SH-SY5Y (cell line): Measurements from ENCODE around the gene PLSCR3.

ENCODE experiments used
- GATA2 ChIP-seq: IDR thresholded peaks from 2 replicates; pipeline ENCODE4 v1.6.1; 2011; ENCODE audit warnings: mild to moderate bottlenecking, low read depth, low read length
- GATA3 ChIP-seq: IDR thresholded peaks from 2 replicates; pipeline ENCODE4 v1.6.1; 2011; ENCODE audit warnings: low read depth, mild to moderate bottlenecking, low read length, moderate library complexity

Gene PLSCR3

GRCh38 chr17:7417056-7417655 lies 22.8 kb upstream of the PLSCR3 start:
- TF ChIP-seq GATA3 (no peak), GATA2 (no peak)

- TF ChIP-seq GATA3 (no peak), GATA2 (no peak)
These were observed 22.0 kb upstream of the PLSCR3 start for GRCh38 chr17:7416323-7416722.

DNA sequence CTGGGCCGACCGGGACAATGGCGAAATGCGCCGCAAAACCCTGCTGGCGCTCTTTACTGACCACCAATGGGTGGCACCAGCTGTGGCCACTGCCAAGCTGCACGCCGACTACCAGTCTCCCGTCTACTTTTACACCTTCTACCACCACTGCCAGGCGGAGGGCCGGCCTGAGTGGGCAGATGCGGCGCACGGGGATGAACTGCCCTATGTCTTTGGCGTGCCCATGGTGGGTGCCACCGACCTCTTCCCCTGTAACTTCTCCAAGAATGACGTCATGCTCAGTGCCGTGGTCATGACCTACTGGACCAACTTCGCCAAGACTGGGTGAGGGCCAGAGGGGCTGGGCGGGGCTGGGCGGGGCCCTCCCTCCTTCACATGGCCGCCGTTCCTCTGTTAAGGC lies 21.5 kb upstream of the PLSCR3 start:
- TF ChIP-seq GATA3 (no peak), GATA2 (no peak)

- no peak for TF ChIP-seq GATA3
- no peak for TF ChIP-seq GATA2
These were observed 20.5 kb upstream of the PLSCR3 start for GRCh38 chr17:7414837-7415236.

- TF ChIP-seq GATA3 (no peak), GATA2 (no peak)
These were observed 19.1 kb upstream of the PLSCR3 start for GRCh38 chr17:7413346-7413985.

- TF ChIP-seq GATA2 (no peak), GATA3 (no peak)
These were observed 17.1 kb upstream of the PLSCR3 start for GRCh38 chr17:7411427-7411750.

DNA sequence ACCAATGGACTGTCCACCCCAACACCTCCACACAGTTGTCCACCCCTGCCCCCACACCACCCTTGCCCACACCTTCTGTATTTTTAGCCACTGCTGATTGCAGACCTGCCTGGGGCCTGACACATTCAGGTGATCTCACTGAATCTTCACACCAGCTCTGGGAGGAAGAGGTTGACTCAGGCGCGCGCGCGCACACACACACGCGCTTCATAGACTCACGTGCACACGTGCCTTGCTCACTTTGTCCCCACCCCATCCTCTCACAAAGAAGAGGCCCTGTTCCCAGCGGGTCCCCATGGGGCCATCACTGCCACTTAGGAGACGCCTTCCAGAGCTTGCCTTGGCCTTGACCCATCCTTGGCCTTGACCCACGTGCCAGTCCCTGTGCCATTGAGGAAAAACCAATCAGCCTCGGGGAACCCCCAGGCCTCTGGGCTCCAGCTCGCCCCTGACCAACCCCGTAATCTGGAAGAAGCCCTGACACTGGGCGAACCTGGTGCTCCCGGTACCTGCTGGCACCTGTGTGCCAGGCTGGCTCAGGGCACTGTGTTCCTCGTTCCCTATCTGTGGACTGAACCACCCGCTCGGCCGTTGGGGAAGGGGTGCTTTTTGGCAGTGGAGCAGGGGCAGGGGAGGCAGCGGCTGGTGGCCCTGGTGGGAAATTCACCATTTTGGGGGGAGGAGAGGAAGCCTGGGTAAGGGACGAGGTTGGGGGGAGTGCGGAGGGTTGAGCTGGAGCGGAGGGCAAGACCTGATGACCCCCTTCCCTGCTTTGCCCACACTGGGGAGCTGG lies 16.5 kb upstream of the PLSCR3 start:
- no peak for TF ChIP-seq GATA3
- TF ChIP-seq GATA2, result no peak

GRCh38 chr17:7409716-7410115 lies 15.4 kb upstream of the PLSCR3 start:
- TF ChIP-seq GATA2 (no peak), GATA3 (no peak)

DNA sequence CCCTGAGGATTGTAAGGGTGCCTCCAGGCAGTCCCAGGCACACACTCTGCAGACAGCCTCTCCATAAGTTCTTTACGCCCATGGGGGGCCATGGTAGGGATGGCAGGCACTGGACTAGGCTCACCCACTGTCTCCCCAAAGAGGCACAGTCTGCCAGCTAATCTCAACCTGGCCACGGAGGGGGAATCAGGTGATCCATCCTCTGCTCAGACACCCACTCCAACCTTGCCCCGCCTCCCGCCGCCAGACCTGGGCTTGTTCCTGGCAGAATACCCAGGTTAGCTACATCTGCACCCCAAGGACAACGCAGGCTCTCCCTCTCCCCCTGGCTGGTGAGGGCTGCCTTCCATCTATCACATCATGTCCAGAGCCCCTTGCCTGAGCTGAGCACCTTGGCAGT lies 14.5 kb upstream of the PLSCR3 start:
- no peak for TF ChIP-seq GATA3
- TF ChIP-seq GATA2, result no peak

- TF ChIP-seq GATA3 (no peak), GATA2 (no peak)
These were observed 14.0 kb upstream of the PLSCR3 start for GRCh38 chr17:7408252-7408727.

GRCh38 chr17:7407485-7408251 lies 13.3 kb upstream of the PLSCR3 start, which contains the start of gene NLGN2:
Gene NLGN2, plus strand, starts transcription at chr17:7407845. Its CDS starts 411 bp downstream, at chr17:7408256.
- TF ChIP-seq GATA2 (no peak), GATA3 (no peak)

- TF ChIP-seq GATA2, result no peak
- no peak for TF ChIP-seq GATA3
These were observed 12.8 kb upstream of the PLSCR3 start for GRCh38 chr17:7407082-7407481.

- TF ChIP-seq GATA3 (no peak), GATA2 (no peak)
These were observed 12.0 kb upstream of the PLSCR3 start for GRCh38 chr17:7406235-7406825.

- TF ChIP-seq GATA2 (no peak), GATA3 (no peak)
These were observed 11.3 kb upstream of the PLSCR3 start for GRCh38 chr17:7405350-7406234.
